Neural progenitor cell (in vitro differentiated cells): ENCODE data around the gene RARRES2.

Experiments used
- CTCF ChIP-seq: fragments of 200-600 bp; sonication (generic); IDR thresholded peaks from 2 replicates; pipeline ENCODE4 v1.5.1; 2017; ENCODE audit warnings: antibody characterized with exemption, mild to moderate bottlenecking
- EZH2 ChIP-seq: fragments of 200-600 bp; sonication (generic); IDR thresholded peaks from 2 replicates; pipeline ENCODE4 v1.6.1; 2017; ENCODE audit warnings: antibody characterized with exemption, mild to moderate bottlenecking, moderate library complexity
- EZH2phosphoT487 ChIP-seq: fragments of 200-600 bp; sonication (generic); IDR thresholded peaks from 2 replicates; pipeline ENCODE4 v1.6.1; 2017; ENCODE audit warnings: antibody characterized with exemption

- TF ChIP-seq CTCF: no peak
- no peak for TF ChIP-seq EZH2
- TF ChIP-seq EZH2phosphoT487: no peak
Measured at GRCh38 chr7:150340024-150340749, 1.2 kb downstream of the RARRES2 start.
